CD4-positive, alpha-beta T cell (primary cell): ENCODE results near the gene NME2. TPM values are rescaled to one million over a fixed set of nuclear protein-coding genes. Genes with fewer than 3 reads are reported as not detected.

Source experiments
- ATAC-seq: fragments of 200-7000 bp; cut with Tn5 transposase; one replicate; pipeline ENCODE4 v1.10.0; 2022; ENCODE audit warnings: mild to moderate bottlenecking; ENCODE audit not compliant: poor library complexity
- CTCF ChIA-PET: fragments of 350-600 bp; sonication (Branson Sonifier 250); formaldehyde crosslinking; loops from one replicate; lab custom pipeline; 2021; ENCODE audit warnings: antibody characterized with exemption, inconsistent platforms; lab: Charles Lee
- POLR2A ChIA-PET: fragments of 350-600 bp; sonication (Branson Sonifier 250); formaldehyde crosslinking; loops from one replicate; lab custom pipeline; 2021; ENCODE audit warnings: antibody characterized with exemption, inconsistent platforms; lab: Charles Lee
- DNase-seq, 14 experiments: peaks; one replicate each; pipeline ENCODE4 v3.0.0-alpha.2; 2013 to 2020; ENCODE audit warnings: mixed read lengths in 2 of 14
- H3K27ac ChIP-seq, 2 donors: one replicate each; pipeline versions ENCODE4 v1.5.1 to v1.7.0; 2013; ENCODE audit warnings: low read length in 2 of 2, low read depth in 1 of 2, mild to moderate bottlenecking in 1 of 2
- H3K27me3 ChIP-seq, 2 experiments: 1 replicate in 1 of 2; 2 replicates in 1 of 2; pipeline versions ENCODE4 v1.6.1 to v1.7.0; 2013; ENCODE audit warnings: low read length in 2 of 2, control low read depth in 1 of 2, mild to moderate bottlenecking in 1 of 2, moderate library complexity in 1 of 2; ENCODE audit not compliant: insufficient read depth in 2 of 2, control insufficient read depth in 1 of 2
- H3K36me3 ChIP-seq: one replicate; pipeline ENCODE4 v1.6.1; 2013; ENCODE audit warnings: low read length, control low read depth; ENCODE audit not compliant: insufficient read depth
- H3K4me1 ChIP-seq: one replicate; pipeline ENCODE4 v1.6.1; 2013; ENCODE audit warnings: low read length, control low read depth; ENCODE audit not compliant: insufficient read depth
- H3K4me3 ChIP-seq: one replicate; pipeline ENCODE4 v1.5.1; 2013; ENCODE audit warnings: mild to moderate bottlenecking, low read length, moderate library complexity
- H3K9me3 ChIP-seq, 2 experiments: 1 replicate in 1 of 2; 2 replicates in 1 of 2; pipeline versions ENCODE4 v1.6.1 to v1.7.0; 2013; ENCODE audit warnings: low read length in 2 of 2, mild to moderate bottlenecking in 2 of 2, control low read depth in 1 of 2, moderate library complexity in 1 of 2; ENCODE audit not compliant: control insufficient read depth in 1 of 2, insufficient read depth in 1 of 2
- H3K27ac Mint-ChIP-seq: one replicate; pipeline ENCODE4 v1.8.0; 2020; ENCODE audit warnings: mixed read lengths
- H3K27me3 Mint-ChIP-seq: one replicate; pipeline ENCODE4 v1.8.0; 2021; ENCODE audit warnings: mixed read lengths
- H3K36me3 Mint-ChIP-seq: one replicate; pipeline ENCODE4 v1.8.0; 2021; ENCODE audit warnings: low read depth, mixed read lengths
- H3K4me1 Mint-ChIP-seq: one replicate; pipeline ENCODE4 v1.8.0; 2021; ENCODE audit warnings: low read depth, mixed read lengths
- H3K4me3 Mint-ChIP-seq: one replicate; pipeline ENCODE4 v1.8.0; 2020; ENCODE audit warnings: mild to moderate bottlenecking, mixed read lengths
- H3K9me3 Mint-ChIP-seq: one replicate; pipeline ENCODE4 v1.8.0; 2020; ENCODE audit warnings: mixed read lengths
- CTCF ChIP-seq: fragments of 200-600 bp; IDR thresholded peaks from one replicate; pipeline ENCODE4 v1.8.0; 2022; ENCODE audit warnings: antibody characterized with exemption, mild to moderate bottlenecking
- intact Hi-C, 2 experiments: fragments of 100-400 bp; cut with DNase I in 1 of 2; cut with micrococcal nuclease in 1 of 2; formaldehyde crosslinking; loops; one replicate each; pipeline versions ENCODE4 v1.15.1 to v1.9.0; 2023 to 2025; cut with DNase I, micrococcal nuclease
- total RNA-seq, 174 experiments: library from RNA in 2 of 174; stranded (reverse) in 2 of 174; gene quantifications; one replicate each; pipeline ENCODE4 v1.2.3 and lab custom pipeline; 2021 to 2026

NME2 gene
- total RNA-seq, 2 experiments from 2014 or later: 135 to 138 TPM

GRCh38 chr17:51133365-51133764 is 32.8 kb upstream of the NME2 start:
- Histone ChIP-seq H3K36me3 (no peaks in the 10 kb centered on the region), H3K27ac (no peak overlapping the region), H3K27me3 (no peaks in the 10 kb centered on the region), H3K4me3 (no peak overlapping the region), H3K4me1 (no peaks in the 10 kb centered on the region), H3K9me3 (no peaks in the 10 kb centered on the region)
- CTCF ChIA-PET: no interaction called here
- no peaks in the 10 kb centered on the region for H3K4me1 Mint-ChIP-seq
- H3K4me3 Mint-ChIP-seq: no peak overlapping the region
- no peaks in the 10 kb centered on the region for H3K36me3 Mint-ChIP-seq
- POLR2A ChIA-PET: no interaction called here
- no peak for ATAC-seq
- no peak for DNase-seq
- H3K27me3 Mint-ChIP-seq: no peaks in the 10 kb centered on the region
- no peak overlapping the region for H3K27ac Mint-ChIP-seq
- intact Hi-C loops: no loop called here
- TF ChIP-seq CTCF: no peak
- H3K9me3 Mint-ChIP-seq: no peaks in the 10 kb centered on the region

- H3K27me3 ChIP-seq: no peaks in the 10 kb centered on the region
- no peak for DNase-seq
- Mint-ChIP-seq H3K27ac (no peak overlapping the region), H3K4me3 (no peak overlapping the region), H3K4me1 (no peaks in the 10 kb centered on the region), H3K36me3 (no peaks in the 10 kb centered on the region), H3K27me3 (no peaks in the 10 kb centered on the region), H3K9me3 (no peaks in the 10 kb centered on the region)
- H3K36me3 ChIP-seq: no peaks in the 10 kb centered on the region
- no peaks in the 10 kb centered on the region for H3K9me3 ChIP-seq
- no peak overlapping the region for H3K4me3 ChIP-seq
- POLR2A ChIA-PET: no interaction called here
- intact Hi-C loops: no loop called here
- no peak overlapping the region for H3K27ac ChIP-seq
- no peaks in the 10 kb centered on the region for H3K4me1 ChIP-seq
- CTCF ChIA-PET: interaction anchor here (0.6 kb wide), 1 partner anchor 52 kb away, joined by 4 read pairs; no protein-coding TSS in a partner anchor
- ATAC-seq: no peak
- no peak for TF ChIP-seq CTCF
Measured at GRCh38 chr17:51135956-51136355, 30.3 kb upstream of the NME2 start.

GRCh38 chr17:51142597-51142996 is 23.6 kb upstream of the NME2 start:
- CTCF ChIA-PET: no interaction called here
- Histone ChIP-seq H3K9me3 (no peaks in the 10 kb centered on the region), H3K4me1 (no peaks in the 10 kb centered on the region), H3K27me3 (no peaks in the 10 kb centered on the region), H3K4me3 (no peak overlapping the region), H3K27ac (no peak overlapping the region), H3K36me3 (no peaks in the 10 kb centered on the region)
- no peak for ATAC-seq
- no peak for DNase-seq
- Mint-ChIP-seq H3K27me3 (no peaks in the 10 kb centered on the region), H3K9me3 (no peaks in the 10 kb centered on the region), H3K36me3 (no peaks in the 10 kb centered on the region), H3K27ac (no peak overlapping the region), H3K4me1 (no peaks in the 10 kb centered on the region), H3K4me3 (no peak overlapping the region)
- no peak for TF ChIP-seq CTCF
- intact Hi-C loops: no loop called here
- POLR2A ChIA-PET: no interaction called here
